ENCODE measurements around the gene NACA2. TPM values are rescaled to one million over a fixed set of nuclear protein-coding genes. Genes with fewer than 3 reads are reported as not detected.
"Not testable (repeated sequence)": the region's sequence is repeated elsewhere in the genome, so short reads cannot be mapped to it uniquely, and the experiment has no call there.

NACA2 gene
- total and polyA plus RNA-seq, 2 of the 13 experiments (the other 11 are each of a cell fraction or from before 2014, with no cell fraction given), result 0.21 TPM; not detected in 1

- BruUV-seq (replicated peaks), result no TSS peak
- no peak overlapping the region for H3K4me2 ChIP-seq (ENCODE audit: low read depth, low read length)
- POLR2A ChIA-PET, result interaction anchor here (1.5 to 2.6 kb wide), 2 partner anchors 154 to 168 kb away, joined by 5 to 16 read pairs; partner anchors contain the start of gene TBX2
Observed at GRCh38 chr17:61567045-61567802, 23.8 kb downstream of the NACA2 start.

GRCh38 chr17:61566448-61566847 is 24.6 kb downstream of the NACA2 start:
- BruUV-seq (replicated peaks); FAIRE-seq; DNase-seq (ENCODE audit: low spot score); POLR2A ChIA-PET; H4K20me1 ChIP-seq (ENCODE audit: insufficient read depth, low read length); intact Hi-C loops (cut with micrococcal nuclease; ENCODE audit: unreplicated experiment); ATAC-seq; in situ Hi-C loops (cut with HindIII; ENCODE audit: extremely low pct_ligation_motif_present, low pct_unique_long_range_greater_than_20kb); H3K79me2 ChIP-seq (ENCODE audit: insufficient read depth, low read length); H3K27me3 ChIP-seq (ENCODE audit: control insufficient read depth in 1 of 2, insufficient read depth in 2 of 2, low read length in 2 of 2); H3K27ac ChIP-seq (ENCODE audit: extremely low read length, insufficient read depth, low read length); H3K4me3 ChIP-seq (replicated peaks in 1 of 3; ENCODE audit: insufficient read depth in 1 of 3, low read depth in 2 of 3, low read length in 3 of 3); H3K9ac ChIP-seq (ENCODE audit: insufficient read depth, low read depth, low read length); H2AFZ ChIP-seq (ENCODE audit: low read length); H3K4me2 ChIP-seq (ENCODE audit: low read depth, low read length); CTCF ChIA-PET (ENCODE audit: low intra/inter-chr PET ratio, low total read pairs); H3K36me3 ChIP-seq (replicated peaks in 1 of 2; ENCODE audit: control insufficient read depth in 1 of 2, insufficient read depth in 2 of 2, low read length in 2 of 2): not testable (repeated sequence)
- WGBS (ENCODE audit: low lambda C conversion rate), result 57% methylated on average over 5 of the region's 5 CpGs
- Histone ChIP-seq H3K9me3 (ENCODE audit: low read length) (peaks cover 12% of the 10 kb centered on the region; the same call in 1 of the 2 replicates), H3K4me1 (ENCODE audit: insufficient read depth, low read length) (peaks cover 25% of the 10 kb centered on the region)

More at GRCh38 chr17:61567045-61567802, 23.8 kb downstream of the NACA2 start:
- H3K27ac ChIP-seq (ENCODE audit: extremely low read length, insufficient read depth, low read length), result no peak overlapping the region
- CTCF ChIA-PET (ENCODE audit: low intra/inter-chr PET ratio, low total read pairs), result no interaction called here
- H3K4me3 ChIP-seq (replicated peaks in 1 of 3; ENCODE audit: insufficient read depth in 1 of 3, low read depth in 2 of 3, low read length in 3 of 3), result no peak overlapping the region
- H3K27me3 ChIP-seq (ENCODE audit: control insufficient read depth in 1 of 2, insufficient read depth in 2 of 2, low read length in 2 of 2), result no peaks in the 10 kb centered on the region
- no peaks in the 10 kb centered on the region for H4K20me1 ChIP-seq (ENCODE audit: insufficient read depth, low read length)
- H2AFZ ChIP-seq (ENCODE audit: low read length), result no peak overlapping the region
- no peak for FAIRE-seq
- peaks cover 25% of the 10 kb centered on the region for H3K4me1 ChIP-seq (ENCODE audit: insufficient read depth, low read length)
- H3K9me3 ChIP-seq (ENCODE audit: low read length), result peaks cover 12% of the 10 kb centered on the region; the same call in 1 of the 2 replicates
- no peaks in the 10 kb centered on the region for H3K79me2 ChIP-seq (ENCODE audit: insufficient read depth, low read length)
- H3K9ac ChIP-seq (ENCODE audit: insufficient read depth, low read depth, low read length), result no peak overlapping the region
- intact Hi-C loops (cut with micrococcal nuclease; ENCODE audit: unreplicated experiment), result no loop called here
- no peaks in the 10 kb centered on the region for H3K36me3 ChIP-seq (replicated peaks in 1 of 2; ENCODE audit: control insufficient read depth in 1 of 2, insufficient read depth in 2 of 2, low read length in 2 of 2)
- TF ChIP-seq NR0B2 (CRISPR knock-in tag; IDR thresholded peaks at IDR 0.05) (no peak), ARID3A (IDR thresholded peaks at IDR 0.05; ENCODE audit: low read depth, low read length) (0 out of 2 replicates have a peak, but pooled peaks have one; percentile 25)
- in situ Hi-C loops (cut with HindIII; ENCODE audit: extremely low pct_ligation_motif_present, low pct_unique_long_range_greater_than_20kb), result no loop called here
- 31% methylated on average over 4 of the region's 4 CpGs for WGBS (ENCODE audit: low lambda C conversion rate)
- no peak for DNase-seq (ENCODE audit: low spot score)
- no peak for ATAC-seq

- BruUV-seq (replicated peaks), result not testable (repeated sequence)
Observed at GRCh38 chr17:61565850-61566249, 25.2 kb downstream of the NACA2 start.

More at GRCh38 chr17:61565850-61566249, 25.2 kb downstream of the NACA2 start:
- ATAC-seq; DNase-seq (ENCODE audit: low spot score); in situ Hi-C loops (cut with HindIII; ENCODE audit: extremely low pct_ligation_motif_present, low pct_unique_long_range_greater_than_20kb); intact Hi-C loops (cut with micrococcal nuclease; ENCODE audit: unreplicated experiment); H3K9ac ChIP-seq (ENCODE audit: insufficient read depth, low read depth, low read length); H3K79me2 ChIP-seq (ENCODE audit: insufficient read depth, low read length); H3K27ac ChIP-seq (ENCODE audit: extremely low read length, insufficient read depth, low read length); POLR2A ChIA-PET; FAIRE-seq; H3K36me3 ChIP-seq (replicated peaks in 1 of 2; ENCODE audit: control insufficient read depth in 1 of 2, insufficient read depth in 2 of 2, low read length in 2 of 2); CTCF ChIA-PET (ENCODE audit: low intra/inter-chr PET ratio, low total read pairs); H2AFZ ChIP-seq (ENCODE audit: low read length); H3K4me3 ChIP-seq (replicated peaks in 1 of 3; ENCODE audit: insufficient read depth in 1 of 3, low read depth in 2 of 3, low read length in 3 of 3); H4K20me1 ChIP-seq (ENCODE audit: insufficient read depth, low read length); H3K9me3 ChIP-seq (ENCODE audit: low read length); H3K27me3 ChIP-seq (ENCODE audit: control insufficient read depth in 1 of 2, insufficient read depth in 2 of 2, low read length in 2 of 2); H3K4me2 ChIP-seq (ENCODE audit: low read depth, low read length): not testable (repeated sequence)
- peaks cover 25% of the 10 kb centered on the region for H3K4me1 ChIP-seq (ENCODE audit: insufficient read depth, low read length)

Data from HepG2 (cell line).